HCT116 (cell line): Measurements from ENCODE around the gene ATP2B1. TPM values are rescaled to one million over a fixed set of nuclear protein-coding genes. Genes with fewer than 3 reads are reported as not detected.

Experiments used
- ATAC-seq: fragments of 200-7000 bp; cut with Tn5 transposase; 2 replicates; pipeline ENCODE4 v1.9.1; 2020; ENCODE audit warnings: mild to moderate bottlenecking, moderate library complexity
- BruUV-seq: library from RNA; stranded (reverse); fragments of 400-500 nt; replicated peaks from 2 replicates; lab custom pipeline; 2021; lab: Mats Ljungman, UMichigan
- CTCF ChIA-PET: fragments of 300-600 bp; sonication (Branson Sonifier 250); formaldehyde crosslinking; loops from one replicate; lab custom pipeline; 2021; ENCODE audit warnings: antibody characterized with exemption; lab: Charles Lee
- POLR2A ChIA-PET: fragments of 300-600, 350-600 bp; sonication (Branson Sonifier 250); formaldehyde crosslinking; loops from one replicate; lab custom pipeline; 2021; ENCODE audit warnings: antibody characterized with exemption; lab: Charles Lee
- RAD21 ChIA-PET, 2 experiments: fragments of 300-600 bp; sonication (Branson Sonifier 250); formaldehyde crosslinking; loops; one replicate each; lab custom pipeline; 2023; ENCODE audit warnings: low total read pairs in 2 of 2; ENCODE audit not compliant: uncharacterized antibody in 2 of 2, unreplicated experiment in 2 of 2, low non-redundant PET in 1 of 2; lab: Charles Lee
- DNase-seq: peaks from one replicate; pipeline ENCODE4 v3.0.0-alpha.2; 2010; ENCODE audit warnings: low read depth, low spot score
- H2AFZ ChIP-seq: fragments of 200-600 bp; shearing (Covaris generic), sonication (generic); 2 replicates; pipeline ENCODE4 v1.6.1; 2017; ENCODE audit warnings: low read depth, mixed run types, mixed read lengths, antibody characterized with exemption, low read length; ENCODE audit not compliant: poor library complexity, severe bottlenecking
- H3K27ac ChIP-seq: 2 replicates; pipeline ENCODE4 v1.5.1; 2012; ENCODE audit warnings: low read depth, low read length
- H3K27me3 ChIP-seq: fragments of 200-600 bp; sonication (generic); 2 replicates; pipeline ENCODE4 v1.6.1; 2016; ENCODE audit warnings: mixed run types, low read length, mixed read lengths; ENCODE audit not compliant: insufficient read depth
- H3K36me3 ChIP-seq, 2 experiments: fragments of 200-500 bp in 1 of 2; fragments of 200-600 bp in 1 of 2; sonication (Bioruptor generic) in 1 of 2; sonication (generic) in 1 of 2; 2 replicates each; pipeline versions ENCODE4 v1.5.1 to v1.6.1; 2014 to 2016; ENCODE audit warnings: low read length in 2 of 2, inconsistent platforms in 1 of 2, mixed read lengths in 1 of 2, mixed run types in 1 of 2; ENCODE audit not compliant: insufficient read depth in 2 of 2, control insufficient read depth in 1 of 2
- H3K4me1 ChIP-seq, 2 experiments: fragments of 200-600 bp in 1 of 2; sonication (generic) in 1 of 2; 2 replicates each; pipeline versions ENCODE4 v1.5.1 to v1.6.1; 2012 to 2017; ENCODE audit warnings: low read length in 2 of 2, inconsistent platforms in 1 of 2, mild to moderate bottlenecking in 1 of 2, mixed read lengths in 1 of 2, mixed run types in 1 of 2, moderate library complexity in 1 of 2; ENCODE audit not compliant: insufficient read depth in 2 of 2, control insufficient read depth in 1 of 2
- H3K4me2 ChIP-seq: fragments of 200-600 bp; sonication (generic); 2 replicates; pipeline ENCODE4 v1.6.1; 2017; ENCODE audit warnings: mixed run types, low read length, mixed read lengths
- H3K4me3 ChIP-seq, 2 experiments: fragments of 200-600 bp in 1 of 2; sonication (generic) in 1 of 2; replicated peaks in 1 of 2; 2 replicates each; pipeline ENCODE4 v1.5.1; 2011 to 2016; ENCODE audit warnings: low read length in 2 of 2, control low read depth in 1 of 2, low read depth in 1 of 2, mild to moderate bottlenecking in 1 of 2, mixed read lengths in 1 of 2, mixed run types in 1 of 2
- H3K79me2 ChIP-seq: fragments of 200-600 bp; sonication (generic); 2 replicates; pipeline ENCODE4 v1.6.1; 2017; ENCODE audit warnings: mild to moderate bottlenecking, mixed run types, low read length, moderate library complexity, mixed read lengths; ENCODE audit not compliant: insufficient read depth
- H3K9ac ChIP-seq: fragments of 200-600 bp; sonication (generic); 2 replicates; pipeline ENCODE4 v1.6.1; 2016; ENCODE audit warnings: low read length, mixed read lengths
- H3K9me2 ChIP-seq: fragments of 200-600 bp; sonication (generic), shearing (Covaris generic); 2 replicates; pipeline ENCODE4 v1.6.1; 2017; ENCODE audit warnings: mixed run types, mild to moderate bottlenecking, moderate library complexity; ENCODE audit not compliant: insufficient read depth
- H3K9me3 ChIP-seq, 2 experiments: fragments of 200-500 bp in 1 of 2; fragments of 200-600 bp in 1 of 2; sonication (Bioruptor generic) in 1 of 2; sonication (generic) in 1 of 2; 2 replicates each; pipeline ENCODE4 v1.6.1; 2014 to 2017; ENCODE audit warnings: low read length in 2 of 2, mixed read lengths in 2 of 2, inconsistent platforms in 1 of 2, low read depth in 1 of 2, mild to moderate bottlenecking in 1 of 2, mixed run types in 1 of 2, moderate library complexity in 1 of 2; ENCODE audit not compliant: control insufficient read depth in 1 of 2, insufficient read depth in 1 of 2
- H4K20me1 ChIP-seq: fragments of 200-600 bp; sonication (generic), shearing (Covaris generic); 2 replicates; pipeline ENCODE4 v1.6.1; 2017; ENCODE audit warnings: mixed run types, mild to moderate bottlenecking, moderate library complexity; ENCODE audit not compliant: insufficient read depth
- CBX3 ChIP-seq: IDR thresholded peaks from 2 replicates; pipeline ENCODE4 v1.6.1; 2012; ENCODE audit warnings: low read depth
- CEBPB ChIP-seq: IDR thresholded peaks from 2 replicates; pipeline ENCODE4 v1.6.1; 2012; ENCODE audit warnings: low read depth
- EGR1 ChIP-seq: IDR thresholded peaks from 2 replicates; pipeline ENCODE4 v1.6.1; 2012; ENCODE audit warnings: low read depth
- EZH2phosphoT487 ChIP-seq: fragments of 200-600 bp; IDR thresholded peaks from 2 replicates; pipeline ENCODE4 v1.6.1; 2018; ENCODE audit warnings: antibody characterized with exemption, borderline replicate concordance
- MAX ChIP-seq: IDR thresholded peaks from 2 replicates; pipeline ENCODE4 v1.6.1; 2012
- POLR2AphosphoS5 ChIP-seq: IDR thresholded peaks from 2 replicates; pipeline ENCODE4 v1.6.1; 2011; ENCODE audit warnings: mild to moderate bottlenecking, low read depth, low read length, moderate library complexity
- REST ChIP-seq: IDR thresholded peaks from 2 replicates; pipeline ENCODE4 v1.6.1; 2012; ENCODE audit warnings: low read depth
- SIN3A ChIP-seq: IDR thresholded peaks from 2 replicates; pipeline ENCODE4 v1.6.1; 2012; ENCODE audit warnings: low read depth
- SP1 ChIP-seq: IDR thresholded peaks from 2 replicates; pipeline ENCODE4 v1.6.1; 2012; ENCODE audit warnings: low read depth
- SRF ChIP-seq: IDR thresholded peaks from 2 replicates; pipeline ENCODE4 v1.6.1; 2012; ENCODE audit warnings: low read depth
- TCF7L2 ChIP-seq: IDR thresholded peaks from 2 replicates; pipeline ENCODE4 v1.7.0; 2011; ENCODE audit warnings: borderline replicate concordance, inconsistent platforms; ENCODE audit not compliant: insufficient read depth, insufficient read length; ENCODE audit errors: extremely low read depth
- YY1 ChIP-seq: IDR thresholded peaks from 2 replicates; pipeline ENCODE4 v1.6.1; 2011; ENCODE audit warnings: low read length, low read depth, moderate library complexity, mild to moderate bottlenecking; ENCODE audit not compliant: insufficient replicate concordance; ENCODE audit errors: extremely low read depth
- ZNF274 ChIP-seq: fragments of 200-500 bp; sonication (Bioruptor generic); IDR thresholded peaks from 2 replicates; pipeline ENCODE4 v1.6.1; 2014; ENCODE audit warnings: mild to moderate bottlenecking, low read depth, low read length, inconsistent platforms
- intact Hi-C: fragments of 100-400 bp; cut with micrococcal nuclease; formaldehyde crosslinking; loops from 2 replicates; pipeline ENCODE4 v1.10.0; 2022
- total RNA-seq: library from RNA; stranded (reverse); gene quantifications from one replicate; pipeline ENCODE4 v1.2.1, GENCODE V29; 2021; ENCODE audit not compliant: unreplicated experiment
- TF ChIP-seq, protein P1 (sequence below): IDR thresholded peaks from 2 replicates; pipeline ENCODE4 v1.6.1; 2011; ENCODE audit warnings: mild to moderate bottlenecking, low read length, moderate library complexity; ENCODE audit not compliant: insufficient replicate concordance; ENCODE audit errors: extremely low read depth
- TF ChIP-seq, protein P2 (sequence below), 3 experiments: fragments of 200-600 bp in 1 of 3; sonication (generic) in 1 of 3; IDR thresholded peaks in 2 of 3; conservative IDR thresholded peaks in 1 of 3; 2 replicates each; pipeline ENCODE4 v1.5.1; 2012 to 2017; ENCODE audit warnings: low read depth in 2 of 3, low read length in 2 of 3, antibody characterized with exemption in 1 of 3, borderline replicate concordance in 1 of 3, control low read depth in 1 of 3, mild to moderate bottlenecking in 1 of 3, mixed read lengths in 1 of 3, mixed run types in 1 of 3, moderate library complexity in 1 of 3; ENCODE audit not compliant: insufficient read depth in 1 of 3
- TF ChIP-seq, protein P3 (sequence below): IDR thresholded peaks from 2 replicates; pipeline ENCODE4 v1.6.1; 2012

ATP2B1 gene
- total RNA-seq, 1 experiment from 2014 or later = 62.4 TPM

- no peak for ATAC-seq
- no peak for TF ChIP-seq YY1
- TF ChIP-seq, protein P1, sequence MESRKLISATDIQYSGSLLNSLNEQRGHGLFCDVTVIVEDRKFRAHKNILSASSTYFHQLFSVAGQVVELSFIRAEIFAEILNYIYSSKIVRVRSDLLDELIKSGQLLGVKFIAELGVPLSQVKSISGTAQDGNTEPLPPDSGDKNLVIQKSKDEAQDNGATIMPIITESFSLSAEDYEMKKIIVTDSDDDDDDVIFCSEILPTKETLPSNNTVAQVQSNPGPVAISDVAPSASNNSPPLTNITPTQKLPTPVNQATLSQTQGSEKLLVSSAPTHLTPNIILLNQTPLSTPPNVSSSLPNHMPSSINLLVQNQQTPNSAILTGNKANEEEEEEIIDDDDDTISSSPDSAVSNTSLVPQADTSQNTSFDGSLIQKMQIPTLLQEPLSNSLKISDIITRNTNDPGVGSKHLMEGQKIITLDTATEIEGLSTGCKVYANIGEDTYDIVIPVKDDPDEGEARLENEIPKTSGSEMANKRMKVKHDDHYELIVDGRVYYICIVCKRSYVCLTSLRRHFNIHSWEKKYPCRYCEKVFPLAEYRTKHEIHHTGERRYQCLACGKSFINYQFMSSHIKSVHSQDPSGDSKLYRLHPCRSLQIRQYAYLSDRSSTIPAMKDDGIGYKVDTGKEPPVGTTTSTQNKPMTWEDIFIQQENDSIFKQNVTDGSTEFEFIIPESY = no peak
- no peak for TF ChIP-seq EGR1
- no peak for TF ChIP-seq SP1
- no peak for TF ChIP-seq ZNF274
- TF ChIP-seq, protein P2, sequence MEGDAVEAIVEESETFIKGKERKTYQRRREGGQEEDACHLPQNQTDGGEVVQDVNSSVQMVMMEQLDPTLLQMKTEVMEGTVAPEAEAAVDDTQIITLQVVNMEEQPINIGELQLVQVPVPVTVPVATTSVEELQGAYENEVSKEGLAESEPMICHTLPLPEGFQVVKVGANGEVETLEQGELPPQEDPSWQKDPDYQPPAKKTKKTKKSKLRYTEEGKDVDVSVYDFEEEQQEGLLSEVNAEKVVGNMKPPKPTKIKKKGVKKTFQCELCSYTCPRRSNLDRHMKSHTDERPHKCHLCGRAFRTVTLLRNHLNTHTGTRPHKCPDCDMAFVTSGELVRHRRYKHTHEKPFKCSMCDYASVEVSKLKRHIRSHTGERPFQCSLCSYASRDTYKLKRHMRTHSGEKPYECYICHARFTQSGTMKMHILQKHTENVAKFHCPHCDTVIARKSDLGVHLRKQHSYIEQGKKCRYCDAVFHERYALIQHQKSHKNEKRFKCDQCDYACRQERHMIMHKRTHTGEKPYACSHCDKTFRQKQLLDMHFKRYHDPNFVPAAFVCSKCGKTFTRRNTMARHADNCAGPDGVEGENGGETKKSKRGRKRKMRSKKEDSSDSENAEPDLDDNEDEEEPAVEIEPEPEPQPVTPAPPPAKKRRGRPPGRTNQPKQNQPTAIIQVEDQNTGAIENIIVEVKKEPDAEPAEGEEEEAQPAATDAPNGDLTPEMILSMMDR (IDR thresholded peaks at IDR 0.05 in 2 of 3, conservative IDR thresholded peaks at IDR 0.05 in 1 of 3; ENCODE audit: borderline replicate concordance in 1 of 3, insufficient read depth in 1 of 3, low read depth in 2 of 3, low read length in 2 of 3) = no peak
- TF ChIP-seq POLR2AphosphoS5 = no peak
- TF ChIP-seq CBX3 = no peak
- no peak for TF ChIP-seq SRF
- no peak for TF ChIP-seq MAX
- no peak for TF ChIP-seq TCF7L2
- TF ChIP-seq REST = no peak
- TF ChIP-seq EZH2phosphoT487 = no peak
- TF ChIP-seq, protein P3, sequence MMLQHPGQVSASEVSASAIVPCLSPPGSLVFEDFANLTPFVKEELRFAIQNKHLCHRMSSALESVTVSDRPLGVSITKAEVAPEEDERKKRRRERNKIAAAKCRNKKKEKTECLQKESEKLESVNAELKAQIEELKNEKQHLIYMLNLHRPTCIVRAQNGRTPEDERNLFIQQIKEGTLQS = no peak
- TF ChIP-seq CEBPB = no peak
- no peak for TF ChIP-seq SIN3A
- TF ChIP-seq, all 23 proteins: peak for 0
- intact Hi-C loops = no loop called here
- peaks cover 40% of the 10 kb centered on the region for H3K79me2 ChIP-seq
- H3K9ac ChIP-seq = no peak overlapping the region
- no peaks in the 10 kb centered on the region for H3K9me3 ChIP-seq
- RAD21 ChIA-PET = no interaction called here
- H3K4me3 ChIP-seq = no peak overlapping the region
- POLR2A ChIA-PET = no interaction called here
- H2AFZ ChIP-seq = no peak overlapping the region
- no peaks in the 10 kb centered on the region for H3K4me1 ChIP-seq
- CTCF ChIA-PET = no interaction called here
- no peaks in the 10 kb centered on the region for H3K27me3 ChIP-seq
- no peaks in the 10 kb centered on the region for H3K9me2 ChIP-seq
- no peak for DNase-seq
- no peak overlapping the region for H3K27ac ChIP-seq
- no peaks in the 10 kb centered on the region for H3K36me3 ChIP-seq
- H4K20me1 ChIP-seq = no peaks in the 10 kb centered on the region
- BruUV-seq = no TSS peak
- no peak overlapping the region for H3K4me2 ChIP-seq
Measured at GRCh38 chr12:89651192-89651591, 57.4 kb downstream of the ATP2B1 start.
